Chondrocyte (in vitro differentiated cells): ENCODE data around the gene DNAJC13. TPM values are rescaled to one million over a fixed set of nuclear protein-coding genes. Genes with fewer than 3 reads are reported as not detected.

ENCODE experiments used
- DNase-seq: peaks from one replicate; pipeline ENCODE4 v3.0.0; 2021; ENCODE audit warnings: mixed read lengths, low spot score
- H3K27ac Mint-ChIP-seq: one replicate; pipeline ENCODE4 v1.8.0; 2021; ENCODE audit warnings: mild to moderate bottlenecking, moderate library complexity, mixed read lengths; ENCODE audit not compliant: unreplicated experiment
- H3K27me3 Mint-ChIP-seq: 2 replicates; pipeline ENCODE4 v1.8.0; 2021; ENCODE audit warnings: low read depth, mixed read lengths
- H3K36me3 Mint-ChIP-seq: 2 replicates; pipeline ENCODE4 v1.8.0; 2021; ENCODE audit warnings: low read depth, mixed read lengths
- H3K4me1 Mint-ChIP-seq: 2 replicates; pipeline ENCODE4 v1.8.0; 2021; ENCODE audit warnings: low read depth, mild to moderate bottlenecking, mixed read lengths
- H3K4me3 Mint-ChIP-seq: one replicate; pipeline ENCODE4 v1.8.0; 2021; ENCODE audit warnings: mild to moderate bottlenecking, moderate library complexity, mixed read lengths; ENCODE audit not compliant: unreplicated experiment
- H3K9me3 Mint-ChIP-seq: 2 replicates; pipeline ENCODE4 v1.8.0; 2021; ENCODE audit warnings: low read depth, mixed read lengths
- CTCF ChIP-seq: fragments of 200-600 bp; sonication (generic); IDR thresholded peaks from 2 replicates; pipeline ENCODE4 v1.5.0; 2021; ENCODE audit warnings: antibody characterized with exemption, mild to moderate bottlenecking, moderate library complexity
- total RNA-seq: library from RNA; stranded (reverse); gene quantifications from 3 replicates; pipeline ENCODE4 v1.2.1, GENCODE V29; 2021

Gene DNAJC13
- total RNA-seq, 1 donor from 2014 or later: 49.1 TPM

DNA sequence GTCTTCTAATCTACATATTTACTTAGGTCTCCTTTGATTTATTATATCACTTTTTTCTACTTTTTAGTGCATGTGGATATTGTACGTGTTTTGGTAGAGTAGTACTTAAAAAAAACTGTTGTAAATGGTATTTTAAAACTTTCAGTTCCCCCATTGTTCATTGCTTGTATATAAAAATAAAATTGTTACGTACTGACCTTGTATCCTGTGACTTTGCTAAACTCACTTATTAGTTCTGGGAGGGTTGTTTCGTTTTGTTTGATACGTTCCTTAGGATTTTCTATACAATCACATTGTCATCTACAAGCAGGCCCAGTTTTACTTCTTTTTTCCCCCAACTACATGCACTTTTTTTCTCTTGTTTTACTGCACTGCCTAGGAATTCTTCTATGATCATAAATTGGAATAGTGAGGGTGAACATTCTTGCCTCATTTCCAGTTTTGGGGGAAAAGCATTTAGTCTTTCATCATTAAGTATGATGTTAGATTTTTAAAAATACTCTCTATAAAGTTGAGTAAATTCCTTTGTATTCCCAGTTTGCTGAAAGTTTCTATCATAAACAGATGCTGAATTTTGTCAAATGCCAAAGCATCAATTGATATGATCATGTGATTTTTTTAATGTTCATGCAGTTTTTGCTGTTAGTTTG, 146.2 kb downstream of the DNAJC13 start:
- no peak for DNase-seq
- Mint-ChIP-seq H3K27me3 (no peaks in the 10 kb centered on the region), H3K4me1 (peaks cover 1% of the 10 kb centered on the region), H3K36me3 (peaks cover 11% of the 10 kb centered on the region), H3K9me3 (peaks cover 5% of the 10 kb centered on the region), H3K4me3 (no peak overlapping the region), H3K27ac (no peak overlapping the region)
- TF ChIP-seq CTCF: no peak

GRCh38 chr3:132564070-132564465, 146.8 kb downstream of the DNAJC13 start:
- H3K4me1 Mint-ChIP-seq: peaks cover 7% of the 10 kb centered on the region
- H3K36me3 Mint-ChIP-seq: peaks cover 7% of the 10 kb centered on the region
- peaks cover 5% of the 10 kb centered on the region for H3K9me3 Mint-ChIP-seq
- TF ChIP-seq CTCF: no peak
- no peak overlapping the region for H3K27ac Mint-ChIP-seq
- H3K4me3 Mint-ChIP-seq: no peak overlapping the region
- DNase-seq: no peak
- H3K27me3 Mint-ChIP-seq: no peaks in the 10 kb centered on the region

- Mint-ChIP-seq H3K4me3 (no peak overlapping the region), H3K9me3 (peaks cover 7% of the 10 kb centered on the region), H3K4me1 (peaks cover 17% of the 10 kb centered on the region), H3K36me3 (peaks cover 17% of the 10 kb centered on the region), H3K27ac (no peak overlapping the region), H3K27me3 (no peaks in the 10 kb centered on the region)
- TF ChIP-seq CTCF: no peak
- DNase-seq: no peak
These were observed 151.1 kb downstream of the DNAJC13 start for GRCh38 chr3:132568422-132568821.

DNA sequence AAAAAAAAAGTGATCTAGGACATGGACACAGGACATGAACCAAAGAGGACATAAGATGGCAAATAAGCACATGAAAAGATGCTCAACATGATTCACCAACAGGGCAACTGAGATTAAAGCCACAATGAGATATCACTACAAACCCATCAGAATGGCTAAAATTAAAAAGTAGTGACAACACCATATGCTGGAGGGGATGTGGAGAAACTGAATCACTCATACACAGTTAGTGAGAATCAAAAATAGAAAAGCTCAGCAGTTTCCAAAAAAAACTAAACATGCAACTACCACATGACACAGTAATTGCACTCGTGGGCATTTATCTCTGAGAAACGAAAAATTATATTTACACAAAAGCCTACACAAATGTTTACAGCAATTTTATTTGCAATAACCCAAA, 151.9 kb downstream of the DNAJC13 start:
- Mint-ChIP-seq H3K27me3 (no peaks in the 10 kb centered on the region), H3K9me3 (peaks cover 7% of the 10 kb centered on the region), H3K4me3 (no peak overlapping the region), H3K4me1 (peaks cover 17% of the 10 kb centered on the region), H3K36me3 (peaks cover 16% of the 10 kb centered on the region), H3K27ac (peak overlapping the region; percentile 72)
- no peak for TF ChIP-seq CTCF
- no peak for DNase-seq

- H3K9me3 Mint-ChIP-seq: peaks cover 7% of the 10 kb centered on the region
- no peaks in the 10 kb centered on the region for H3K27me3 Mint-ChIP-seq
- H3K36me3 Mint-ChIP-seq: peaks cover 14% of the 10 kb centered on the region
- DNase-seq: no peak
- H3K27ac Mint-ChIP-seq: peak overlapping the region; percentile 72
- peaks cover 17% of the 10 kb centered on the region for H3K4me1 Mint-ChIP-seq
- H3K4me3 Mint-ChIP-seq: no peak overlapping the region
- no peak for TF ChIP-seq CTCF
These were observed 152.3 kb downstream of the DNAJC13 start for GRCh38 chr3:132569580-132569979.
